Loucy (cell line): ENCODE results near the gene WASHC3.

Experiments
- CTCF ChIP-seq: fragments of 200-600 bp; sonication (generic); conservative IDR thresholded peaks from 2 replicates; pipeline ENCODE4 v1.5.1; 2014; ENCODE audit warnings: mild to moderate bottlenecking, antibody characterized with exemption, low read length
- EZH2phosphoT487 ChIP-seq: fragments of 200-600 bp; IDR thresholded peaks from 2 replicates; pipeline ENCODE4 v1.6.1; 2018; ENCODE audit warnings: antibody characterized with exemption, mild to moderate bottlenecking, moderate library complexity, borderline replicate concordance

- TF ChIP-seq CTCF: no peak
- no peak for TF ChIP-seq EZH2phosphoT487
Observed at GRCh38 chr12:102061560-102062418, at the start of gene WASHC3.
